Measurements from ENCODE around the gene CADM2.

DNA sequence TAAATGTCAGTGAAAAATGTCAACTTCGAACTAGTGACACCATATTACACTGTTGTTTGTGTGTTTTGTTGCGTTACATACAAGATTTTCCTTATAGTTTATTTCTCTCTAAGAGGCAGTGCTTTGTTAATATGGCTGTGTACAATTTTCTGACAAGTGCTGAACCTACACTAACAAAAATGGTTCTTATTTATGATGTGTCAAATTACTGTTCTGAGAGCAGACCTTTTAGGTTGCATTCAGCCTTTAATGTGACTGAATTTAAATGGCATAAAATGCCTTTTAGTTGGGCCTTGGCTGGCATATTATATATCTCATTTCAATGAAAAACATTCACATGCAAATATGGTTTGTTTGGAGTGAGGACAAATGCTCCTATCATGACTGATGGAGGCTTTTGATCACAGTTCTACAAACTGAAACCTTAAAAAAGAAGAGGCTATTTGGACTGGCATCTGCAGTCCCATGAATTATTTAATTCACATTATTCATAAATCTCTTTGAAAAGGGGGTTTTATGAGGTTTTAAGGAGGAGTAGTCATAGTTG lies 750.6 kb downstream of the CADM2 start:
- TF ChIP-seq, protein P1, sequence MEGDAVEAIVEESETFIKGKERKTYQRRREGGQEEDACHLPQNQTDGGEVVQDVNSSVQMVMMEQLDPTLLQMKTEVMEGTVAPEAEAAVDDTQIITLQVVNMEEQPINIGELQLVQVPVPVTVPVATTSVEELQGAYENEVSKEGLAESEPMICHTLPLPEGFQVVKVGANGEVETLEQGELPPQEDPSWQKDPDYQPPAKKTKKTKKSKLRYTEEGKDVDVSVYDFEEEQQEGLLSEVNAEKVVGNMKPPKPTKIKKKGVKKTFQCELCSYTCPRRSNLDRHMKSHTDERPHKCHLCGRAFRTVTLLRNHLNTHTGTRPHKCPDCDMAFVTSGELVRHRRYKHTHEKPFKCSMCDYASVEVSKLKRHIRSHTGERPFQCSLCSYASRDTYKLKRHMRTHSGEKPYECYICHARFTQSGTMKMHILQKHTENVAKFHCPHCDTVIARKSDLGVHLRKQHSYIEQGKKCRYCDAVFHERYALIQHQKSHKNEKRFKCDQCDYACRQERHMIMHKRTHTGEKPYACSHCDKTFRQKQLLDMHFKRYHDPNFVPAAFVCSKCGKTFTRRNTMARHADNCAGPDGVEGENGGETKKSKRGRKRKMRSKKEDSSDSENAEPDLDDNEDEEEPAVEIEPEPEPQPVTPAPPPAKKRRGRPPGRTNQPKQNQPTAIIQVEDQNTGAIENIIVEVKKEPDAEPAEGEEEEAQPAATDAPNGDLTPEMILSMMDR (conservative IDR thresholded peaks at IDR 0.05), result no peak
- no peak for TF ChIP-seq ZFX (IDR thresholded peaks at IDR 0.05)
